H9 (cell line): Measurements from ENCODE around the gene EVC. TPM values are rescaled to one million over a fixed set of nuclear protein-coding genes. Genes with fewer than 3 reads are reported as not detected.

Experiments used
- DNase-seq: peaks from one replicate; pipeline ENCODE4 v3.0.0-alpha.2; 2017
- H2AFZ ChIP-seq: one replicate; pipeline ENCODE4 v1.6.1; 2013; ENCODE audit warnings: mild to moderate bottlenecking, low read length, control low read depth, moderate library complexity
- H2AK5ac ChIP-seq: 2 replicates; pipeline ENCODE4 v1.6.1; 2013; ENCODE audit warnings: low read length, control low read depth, mixed read lengths; ENCODE audit not compliant: insufficient read length
- H2BK120ac ChIP-seq: one replicate; pipeline ENCODE4 v1.6.1; 2013; ENCODE audit warnings: low read depth, mild to moderate bottlenecking, low read length, control low read depth, inconsistent platforms; ENCODE audit not compliant: poor library complexity, severe bottlenecking
- H2BK12ac ChIP-seq: 2 replicates; pipeline ENCODE4 v1.6.1; 2013; ENCODE audit warnings: low read length, control low read depth, mixed read lengths, low read depth; ENCODE audit not compliant: insufficient read length
- H2BK15ac ChIP-seq: 2 replicates; pipeline ENCODE4 v1.6.1; 2013; ENCODE audit warnings: low read depth, low read length, control low read depth
- H2BK20ac ChIP-seq: one replicate; pipeline ENCODE4 v1.6.1; 2013; ENCODE audit warnings: low read depth, mild to moderate bottlenecking, low read length, control low read depth, inconsistent platforms; ENCODE audit not compliant: poor library complexity, severe bottlenecking
- H2BK5ac ChIP-seq: 2 replicates; pipeline ENCODE4 v1.6.1; 2013; ENCODE audit warnings: low read length, control low read depth, mixed read lengths; ENCODE audit not compliant: insufficient read length
- H3K14ac ChIP-seq: 2 replicates; pipeline ENCODE4 v1.6.1; 2013; ENCODE audit warnings: low read length, control low read depth; ENCODE audit not compliant: insufficient read depth
- H3K18ac ChIP-seq: 2 replicates; pipeline ENCODE4 v1.6.1; 2013; ENCODE audit warnings: low read depth, mild to moderate bottlenecking, mixed read lengths, low read length, control low read depth; ENCODE audit not compliant: insufficient read length
- H3K23ac ChIP-seq: 2 replicates; pipeline ENCODE4 v1.6.1; 2013; ENCODE audit warnings: low read length, control low read depth, mixed read lengths, low read depth; ENCODE audit not compliant: insufficient read length
- H3K23me2 ChIP-seq: 2 replicates; pipeline ENCODE4 v1.6.1; 2013; ENCODE audit warnings: low read depth, mild to moderate bottlenecking, mixed read lengths, low read length, control low read depth; ENCODE audit not compliant: insufficient read length, poor library complexity, severe bottlenecking
- H3K27ac ChIP-seq: 2 replicates; pipeline ENCODE4 v1.5.1; 2013; ENCODE audit warnings: low read length, control low read depth, mixed read lengths, low read depth; ENCODE audit not compliant: insufficient read length
- H3K27me3 ChIP-seq: 2 replicates; pipeline ENCODE4 v1.6.1; 2013; ENCODE audit warnings: low read length, control low read depth, inconsistent platforms; ENCODE audit not compliant: insufficient read depth
- H3K4ac ChIP-seq: 2 replicates; pipeline ENCODE4 v1.6.1; 2013; ENCODE audit warnings: low read depth, mild to moderate bottlenecking, control low read depth, inconsistent platforms, low read length, moderate library complexity
- H3K4me1 ChIP-seq: 2 replicates; pipeline ENCODE4 v1.6.1; 2013; ENCODE audit warnings: low read length, control low read depth, inconsistent platforms; ENCODE audit not compliant: insufficient read depth
- H3K4me2 ChIP-seq: 2 replicates; pipeline ENCODE4 v1.6.1; 2013; ENCODE audit warnings: low read length, control low read depth, mixed read lengths; ENCODE audit not compliant: insufficient read length, insufficient read depth
- H3K56ac ChIP-seq: 2 replicates; pipeline ENCODE4 v1.6.1; 2013; ENCODE audit warnings: low read depth, mild to moderate bottlenecking, mixed read lengths, low read length, control low read depth; ENCODE audit not compliant: insufficient read length
- H3K79me1 ChIP-seq: 2 replicates; pipeline ENCODE4 v1.6.1; 2013; ENCODE audit warnings: low read depth, mild to moderate bottlenecking, moderate library complexity, low read length, control low read depth, inconsistent platforms; ENCODE audit not compliant: insufficient read depth, poor library complexity, severe bottlenecking
- H3K79me2 ChIP-seq: 2 replicates; pipeline ENCODE4 v1.6.1; 2013; ENCODE audit warnings: low read length, control low read depth, inconsistent platforms; ENCODE audit not compliant: insufficient read depth
- H3K9ac ChIP-seq: 2 replicates; pipeline ENCODE4 v1.6.1; 2013; ENCODE audit warnings: low read length, control low read depth, mixed read lengths; ENCODE audit not compliant: insufficient read length; ENCODE audit errors: extremely low read depth
- H3K9me3 ChIP-seq: one replicate; pipeline ENCODE4 v1.6.1; 2013; ENCODE audit warnings: low read depth, low read length, inconsistent platforms; ENCODE audit not compliant: control insufficient read depth
- H3T11ph ChIP-seq: one replicate; pipeline ENCODE4 v1.6.1; 2013; ENCODE audit warnings: mild to moderate bottlenecking, low read length, control low read depth, inconsistent platforms
- H4K20me1 ChIP-seq: one replicate; pipeline ENCODE4 v1.6.1; 2013; ENCODE audit not compliant: control insufficient read depth, insufficient read length, insufficient read depth
- H4K5ac ChIP-seq: 2 replicates; pipeline ENCODE4 v1.6.1; 2013; ENCODE audit warnings: low read depth, mild to moderate bottlenecking, mixed read lengths, low read length, control low read depth; ENCODE audit not compliant: insufficient read length
- H4K8ac ChIP-seq: replicated peaks from 2 replicates; pipeline ENCODE4 v1.6.1; 2013; ENCODE audit warnings: low read length, control low read depth, mixed read lengths, low read depth; ENCODE audit not compliant: insufficient read length
- H4K91ac ChIP-seq: 2 replicates; pipeline ENCODE4 v1.6.1; 2013; ENCODE audit warnings: low read depth, mild to moderate bottlenecking, moderate library complexity, mixed read lengths, low read length, control low read depth; ENCODE audit not compliant: insufficient read length
- H3K27ac Mint-ChIP-seq, 3 experiments: 2 replicates in 2 of 3; 3 replicates in 1 of 3; pipeline ENCODE4 v1.8.0; 2020 to 2021; ENCODE audit warnings: mixed read lengths in 3 of 3, mild to moderate bottlenecking in 1 of 3, moderate library complexity in 1 of 3
- H3K27me3 Mint-ChIP-seq: 2 replicates; pipeline ENCODE4 v1.8.0; 2021; ENCODE audit warnings: low read depth, mild to moderate bottlenecking, moderate library complexity, mixed read lengths
- H3K36me3 Mint-ChIP-seq, 3 experiments: 2 replicates in 2 of 3; 3 replicates in 1 of 3; pipeline ENCODE4 v1.8.0; 2020 to 2021; ENCODE audit warnings: low read depth in 3 of 3, mixed read lengths in 3 of 3; ENCODE audit not compliant: insufficient read depth in 1 of 3
- H3K4me1 Mint-ChIP-seq, 2 experiments: 2 replicates each; pipeline ENCODE4 v1.8.0; 2020; ENCODE audit warnings: mixed read lengths in 2 of 2
- H3K4me3 Mint-ChIP-seq, 2 experiments: 2 replicates in 1 of 2; 3 replicates in 1 of 2; pipeline ENCODE4 v1.8.0; 2020 to 2021; ENCODE audit warnings: mild to moderate bottlenecking in 2 of 2, mixed read lengths in 2 of 2, moderate library complexity in 1 of 2
- H3K9me3 Mint-ChIP-seq, 2 experiments: 2 replicates in 1 of 2; 3 replicates in 1 of 2; pipeline ENCODE4 v1.8.0; 2020; ENCODE audit warnings: mild to moderate bottlenecking in 2 of 2, mixed read lengths in 2 of 2, moderate library complexity in 1 of 2
- WGBS: extraction: QIAGEN DNeasy Blood & Tissue Kit; methylation state at CpG from one replicate; pipeline ENCODE4 v1.1.7; 2013; ENCODE audit warnings: missing lambda C conversion rate, low lambda C conversion rate, mixed read lengths; ENCODE audit not compliant: insufficient read length; ENCODE audit errors: extremely low coverage; 5-methylcytosine and 5-hydroxymethylcytosine counted together
- total RNA-seq: library from RNA; stranded (reverse); gene quantifications from 2 replicates; pipeline ENCODE4 v1.2.1, GENCODE V29; 2021
- TF ChIP-seq, protein P1 (sequence below): fragments of 200-600 bp; sonication (generic); conservative IDR thresholded peaks from 3 replicates; pipeline ENCODE4 v1.8.0; 2021; ENCODE audit warnings: antibody characterized with exemption, mild to moderate bottlenecking

Gene EVC
- total RNA-seq, 1 experiment from 2014 or later, result 10.1 TPM

GRCh38 chr4:5703831-5704230 is 7.2 kb upstream of the EVC start:
- Histone ChIP-seq H3T11ph (no peak overlapping the region), H3K79me1 (no peaks in the 10 kb centered on the region), H2BK15ac (no peak overlapping the region), H3K9me3 (peaks cover 10% of the 10 kb centered on the region), H2BK5ac (no peak overlapping the region), H2BK120ac (no peak overlapping the region), H3K4me2 (no peak overlapping the region), H3K18ac (no peak overlapping the region), H3K14ac (no peak overlapping the region), H3K27me3 (no peaks in the 10 kb centered on the region), H4K20me1 (no peaks in the 10 kb centered on the region), H3K23ac (no peak overlapping the region), H2BK12ac (no peak overlapping the region), H4K8ac (no peak overlapping the region), H3K56ac (no peak overlapping the region), H3K27ac (no peak overlapping the region), H3K23me2 (peaks cover 14% of the 10 kb centered on the region), H2AFZ (no peak overlapping the region), H4K91ac (no peak overlapping the region), H3K9ac (no peak overlapping the region), H2BK20ac (no peak overlapping the region), H4K5ac (no peak overlapping the region), H2AK5ac (no peak overlapping the region), H3K79me2 (no peaks in the 10 kb centered on the region), H3K4me1 (no peaks in the 10 kb centered on the region), H3K4ac (no peak overlapping the region)
- peaks cover 10 to 15% of the 10 kb centered on the region in 2 experiments for H3K4me1 Mint-ChIP-seq
- no peak for DNase-seq
- no peak overlapping the region for H3K27ac Mint-ChIP-seq
- H3K4me3 Mint-ChIP-seq, result no peak overlapping the region
- peaks cover 13% of the 10 kb centered on the region for H3K27me3 Mint-ChIP-seq
- peaks cover 16 to 30% (median 29%) of the 10 kb centered on the region in 3 experiments for H3K36me3 Mint-ChIP-seq
- H3K9me3 Mint-ChIP-seq, result peaks cover 12 to 17% of the 10 kb centered on the region in 2 experiments
- TF ChIP-seq, protein P1, sequence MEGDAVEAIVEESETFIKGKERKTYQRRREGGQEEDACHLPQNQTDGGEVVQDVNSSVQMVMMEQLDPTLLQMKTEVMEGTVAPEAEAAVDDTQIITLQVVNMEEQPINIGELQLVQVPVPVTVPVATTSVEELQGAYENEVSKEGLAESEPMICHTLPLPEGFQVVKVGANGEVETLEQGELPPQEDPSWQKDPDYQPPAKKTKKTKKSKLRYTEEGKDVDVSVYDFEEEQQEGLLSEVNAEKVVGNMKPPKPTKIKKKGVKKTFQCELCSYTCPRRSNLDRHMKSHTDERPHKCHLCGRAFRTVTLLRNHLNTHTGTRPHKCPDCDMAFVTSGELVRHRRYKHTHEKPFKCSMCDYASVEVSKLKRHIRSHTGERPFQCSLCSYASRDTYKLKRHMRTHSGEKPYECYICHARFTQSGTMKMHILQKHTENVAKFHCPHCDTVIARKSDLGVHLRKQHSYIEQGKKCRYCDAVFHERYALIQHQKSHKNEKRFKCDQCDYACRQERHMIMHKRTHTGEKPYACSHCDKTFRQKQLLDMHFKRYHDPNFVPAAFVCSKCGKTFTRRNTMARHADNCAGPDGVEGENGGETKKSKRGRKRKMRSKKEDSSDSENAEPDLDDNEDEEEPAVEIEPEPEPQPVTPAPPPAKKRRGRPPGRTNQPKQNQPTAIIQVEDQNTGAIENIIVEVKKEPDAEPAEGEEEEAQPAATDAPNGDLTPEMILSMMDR, result no peak
- WGBS, result no CpG with 5 or more reads among the region's 5 CpGs
